HG03139 (cell line): Measurements from ENCODE around the gene CFAP206.

ENCODE experiments used
- ATAC-seq: cut with Tn5 transposase; IDR thresholded peaks from one replicate; pipeline ENCODE4 v1.9.1; 2021; ENCODE audit not compliant: unreplicated experiment

CFAP206 gene

GRCh38 chr6:87407901-87408720 is at the start of gene CFAP206:
Gene CFAP206, plus strand, starts transcription at chr6:87407972. Its CDS starts 1,868 bp downstream, at chr6:87409840.
- peak; percentile 82 for ATAC-seq

DNA sequence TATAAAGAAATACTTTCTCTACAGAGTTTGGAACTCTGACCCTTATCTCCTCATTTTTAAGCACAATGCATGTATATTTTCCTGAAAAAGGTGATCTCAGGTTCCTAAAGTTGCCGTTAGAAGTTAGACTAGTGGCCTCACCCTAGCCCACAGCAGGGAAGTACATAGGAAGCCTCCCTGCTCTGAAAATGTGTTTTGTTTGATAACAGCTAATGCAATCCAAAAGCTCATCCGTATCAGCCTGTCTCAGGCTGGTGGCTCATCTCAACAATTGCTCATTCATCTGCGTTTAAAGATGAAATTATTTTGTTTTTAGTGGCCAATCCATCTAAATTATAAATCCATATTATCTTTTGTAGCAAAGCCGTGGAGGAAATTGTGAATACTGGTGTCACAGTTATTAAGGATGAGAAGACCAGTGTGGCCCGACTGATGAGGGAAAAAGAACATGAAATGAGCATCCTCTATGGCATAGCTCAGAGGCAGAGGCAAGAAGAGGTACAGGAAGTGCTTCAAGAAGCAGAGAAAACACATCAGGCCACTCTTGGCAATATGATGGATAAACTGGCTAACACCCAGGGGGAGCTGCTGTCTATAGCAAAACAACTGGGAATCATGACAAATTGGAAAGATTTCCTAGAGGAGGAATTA is 43.0 kb upstream of the CFAP206 start:
- no peak for ATAC-seq

GRCh38 chr6:87366072-87366827 is 41.5 kb upstream of the CFAP206 start:
- no peak for ATAC-seq

DNA sequence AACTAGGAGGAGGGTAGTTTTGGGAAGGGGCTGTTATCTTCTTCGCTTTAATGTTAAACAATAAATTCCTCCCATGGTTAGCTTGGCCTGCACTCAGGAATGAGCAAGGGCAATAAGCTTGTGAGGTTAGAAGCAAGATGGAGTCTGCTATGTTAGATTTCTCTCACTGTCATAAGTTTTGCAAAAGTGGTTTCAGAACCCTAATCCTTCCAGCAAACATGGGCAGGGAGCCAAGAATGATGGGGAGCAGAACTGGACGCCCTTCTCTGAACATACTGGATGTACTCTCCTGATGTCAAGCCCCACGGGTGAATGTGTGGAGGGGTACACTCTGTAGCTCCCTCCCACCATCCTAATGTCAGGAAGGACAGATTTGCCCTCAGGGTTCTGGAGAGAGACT is 40.9 kb upstream of the CFAP206 start:
- ATAC-seq = no peak

GRCh38 chr6:87373377-87373776 is 34.4 kb upstream of the CFAP206 start:
- ATAC-seq = no peak

GRCh38 chr6:87375315-87375714 is 32.5 kb upstream of the CFAP206 start:
- no peak for ATAC-seq

- no peak for ATAC-seq
Measured at GRCh38 chr6:87376643-87377042, 31.1 kb upstream of the CFAP206 start.

- no peak for ATAC-seq
Measured at GRCh38 chr6:87378947-87379346, 28.8 kb upstream of the CFAP206 start.

DNA sequence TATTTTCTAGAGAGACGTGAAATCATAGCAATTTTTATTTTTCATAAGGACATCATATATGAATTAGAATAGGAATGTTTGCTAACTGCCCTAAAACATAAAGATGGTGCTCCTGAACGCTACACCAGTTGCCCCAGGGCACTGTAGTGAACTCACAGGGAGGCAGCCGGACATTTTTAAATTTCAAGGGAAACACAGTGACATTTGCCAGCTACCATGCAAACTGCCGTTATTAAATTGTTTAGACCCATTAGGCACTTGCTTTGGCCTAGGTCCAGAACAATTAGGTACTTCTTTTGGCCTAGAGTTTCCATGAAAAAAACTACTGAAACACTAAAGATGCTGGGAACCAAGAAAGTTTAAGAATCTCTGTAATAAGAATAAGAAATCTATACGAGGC is 24.9 kb upstream of the CFAP206 start:
- ATAC-seq = no peak

DNA sequence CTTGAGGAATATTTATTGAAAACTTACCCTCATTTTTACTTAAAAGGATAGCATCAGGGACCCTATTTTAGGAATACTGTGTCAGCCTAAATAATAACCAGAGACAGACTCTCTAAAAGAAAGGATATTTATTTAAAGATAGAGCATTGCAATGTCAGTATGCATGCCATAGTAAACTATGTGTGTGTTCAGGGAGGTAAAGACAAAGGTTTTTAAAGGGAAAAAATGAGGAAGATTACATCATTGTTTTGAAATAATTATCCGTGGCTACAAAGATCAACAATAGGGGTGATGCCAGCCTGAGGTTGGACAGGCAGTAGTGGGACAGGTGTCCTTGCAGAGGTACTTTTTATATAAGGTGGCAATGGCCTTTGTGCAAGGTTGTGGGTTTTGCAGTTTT is 23.7 kb upstream of the CFAP206 start:
- no peak for ATAC-seq

DNA sequence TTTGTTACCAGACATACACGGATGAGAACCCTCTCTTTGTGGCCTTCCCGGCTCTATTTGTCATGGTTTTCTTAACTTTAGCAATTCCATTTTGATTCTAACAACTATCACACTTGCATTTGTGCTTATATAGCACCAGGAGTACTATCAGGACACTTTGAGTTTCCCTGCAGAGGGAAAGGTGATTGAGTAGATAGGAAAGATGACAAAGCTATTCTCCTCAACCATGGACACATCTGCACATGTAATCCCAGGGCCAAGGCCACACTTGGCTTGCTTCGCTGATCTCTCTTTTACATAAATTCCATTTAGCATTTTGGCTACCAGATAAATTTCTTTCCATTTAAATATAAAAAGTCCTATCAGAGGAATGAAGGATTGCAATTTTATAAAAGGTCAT is 23.3 kb upstream of the CFAP206 start:
- ATAC-seq = no peak

GRCh38 chr6:87391334-87391733 is 16.4 kb upstream of the CFAP206 start:
- ATAC-seq = no peak

DNA sequence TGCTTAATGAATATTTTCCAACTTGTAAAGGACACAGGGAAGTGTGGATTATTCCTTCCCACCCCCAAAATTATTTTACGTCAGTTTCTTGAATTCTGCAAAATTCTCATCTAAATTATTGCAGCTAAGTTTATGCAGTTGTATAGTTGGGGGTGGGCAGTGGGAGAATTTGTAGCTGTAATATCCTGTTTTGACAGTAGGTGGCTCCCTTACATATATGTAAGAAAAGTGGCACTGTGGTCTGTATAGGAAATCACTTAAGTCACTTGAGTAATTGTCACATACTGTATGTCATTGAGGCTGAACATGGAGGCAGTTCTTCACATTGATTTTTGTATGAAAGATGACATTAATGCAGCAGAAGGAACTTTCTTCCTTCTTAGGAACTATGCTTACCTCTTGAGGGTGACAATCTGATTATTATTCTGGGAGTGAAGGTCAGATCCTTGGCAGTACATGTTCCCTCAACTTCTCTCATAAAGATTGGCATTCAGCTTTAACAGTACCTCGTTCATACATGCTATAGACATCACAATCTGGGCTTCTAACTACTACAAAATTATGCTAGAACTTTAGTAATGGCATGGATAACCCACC is 14.6 kb upstream of the CFAP206 start:
- peak; percentile 63 for ATAC-seq

DNA sequence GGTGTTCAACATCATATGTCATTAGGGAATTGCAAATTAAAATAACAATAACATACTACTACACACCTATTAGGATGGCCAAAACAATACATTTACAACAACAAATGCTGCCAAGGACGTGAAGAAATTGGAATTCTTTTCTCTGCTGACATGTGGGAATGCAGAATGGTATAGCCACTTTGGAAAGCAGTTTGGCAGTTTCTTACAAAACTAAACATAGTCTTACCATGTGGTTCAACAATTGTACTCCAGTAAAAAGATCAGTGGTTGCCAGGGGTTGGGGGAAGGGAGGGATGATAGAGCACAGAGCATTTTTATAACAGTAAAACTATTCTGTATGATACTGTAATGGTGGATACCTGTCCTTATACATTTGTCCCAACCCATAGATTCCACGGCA is 12.3 kb upstream of the CFAP206 start:
- no peak for ATAC-seq

DNA sequence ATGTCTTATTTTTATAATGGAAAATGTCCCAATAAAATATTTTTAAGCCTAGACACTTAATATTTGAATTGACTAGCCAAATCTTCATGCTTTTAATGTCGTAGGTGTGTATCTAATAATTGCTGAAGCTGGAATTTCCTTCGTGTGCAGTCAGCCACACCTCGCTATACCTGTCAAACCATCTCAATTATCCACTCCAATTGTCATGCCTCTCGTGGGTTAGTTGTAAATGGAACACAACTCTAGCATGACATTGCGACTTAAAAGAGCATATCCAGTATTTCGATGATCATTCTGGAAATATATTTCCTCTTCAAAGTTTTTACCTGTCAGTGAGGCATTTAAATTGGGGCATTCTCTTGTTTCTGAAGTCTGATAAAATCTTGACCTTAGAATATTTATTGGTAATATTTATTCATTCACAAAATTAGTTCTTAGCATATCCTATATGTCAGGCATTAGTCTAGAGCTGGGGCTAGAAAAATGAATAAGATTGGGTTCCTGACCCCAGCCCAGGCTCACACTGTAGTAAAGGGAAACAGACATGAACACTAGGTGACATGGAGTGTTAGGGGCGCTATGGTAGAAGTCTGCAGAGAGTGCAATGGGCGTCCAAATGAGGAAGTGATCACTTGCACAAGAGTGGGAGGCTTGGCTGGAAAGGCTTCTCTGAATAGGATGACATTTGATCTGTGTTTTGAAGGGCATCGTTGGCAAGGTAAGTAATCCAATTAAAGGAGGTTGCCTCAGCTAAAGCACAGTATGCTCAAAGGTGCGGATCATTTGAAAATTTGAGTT is 11.0 kb upstream of the CFAP206 start:
- no peak for ATAC-seq

DNA sequence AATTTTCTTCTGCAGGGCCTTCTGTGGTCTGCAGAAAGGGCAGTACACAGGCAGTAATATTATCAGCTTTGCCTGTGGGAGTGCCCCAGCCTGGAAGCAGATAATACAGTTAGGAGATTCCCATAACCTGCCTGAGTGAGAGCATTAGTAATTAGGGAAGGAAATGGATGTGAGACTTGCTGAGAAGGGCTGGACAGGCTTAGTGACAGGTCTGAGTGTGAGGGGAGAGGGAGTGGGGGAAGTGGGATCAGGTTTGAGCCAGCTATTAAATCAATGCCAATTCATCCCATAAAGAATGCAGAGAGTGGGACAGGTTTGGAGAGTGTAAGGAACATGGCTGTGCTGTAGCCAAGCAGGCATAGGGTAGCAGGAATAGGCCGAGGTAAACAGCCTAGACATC is 10.1 kb upstream of the CFAP206 start:
- ATAC-seq = no peak

GRCh38 chr6:87401832-87402231 is 5.9 kb upstream of the CFAP206 start:
- ATAC-seq = no peak

DNA sequence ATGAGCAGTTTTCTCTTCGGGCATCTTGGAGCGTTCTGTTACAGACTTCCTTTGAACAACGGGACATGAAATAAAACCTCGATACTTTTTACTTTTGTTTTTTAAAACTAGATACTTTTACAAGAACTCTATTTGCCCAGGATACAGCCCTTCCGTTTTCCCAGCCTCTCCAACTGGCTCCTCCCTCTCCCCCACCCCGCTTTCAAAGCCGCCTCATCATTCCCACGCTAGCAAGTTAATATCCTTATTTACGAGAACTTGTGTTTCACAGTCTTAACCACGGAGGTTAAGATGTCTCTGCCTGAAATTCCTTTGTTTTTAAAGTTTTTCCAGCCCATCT is 241 bp upstream of the CFAP206 start:
- ATAC-seq = no peak

- peak; percentile 1 for ATAC-seq
Measured at GRCh38 chr6:87408721-87409155, 966 bp downstream of the CFAP206 start.

GRCh38 chr6:87419266-87419665 is 11.5 kb downstream of the CFAP206 start:
- no peak for ATAC-seq

DNA sequence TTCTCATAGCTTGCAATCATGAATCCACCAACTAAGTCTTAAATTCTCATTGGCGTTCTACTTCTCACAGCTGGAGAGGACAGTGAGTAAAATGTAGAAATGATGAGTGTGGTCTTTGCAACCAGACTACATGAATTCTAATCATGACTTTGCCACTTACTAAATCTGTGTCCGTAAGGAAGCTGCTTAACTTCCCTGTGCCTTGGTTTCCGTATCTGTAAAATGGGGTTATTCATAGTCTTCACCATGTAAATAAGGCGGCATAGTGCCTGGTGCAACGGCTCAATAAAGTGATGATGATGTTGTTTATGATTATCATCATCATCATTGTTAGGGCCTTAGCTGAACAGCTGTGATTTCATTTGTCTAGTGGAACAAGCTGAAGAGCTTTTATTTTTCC is 12.6 kb downstream of the CFAP206 start:
- no peak for ATAC-seq
